HL-60 (cell line): Measurements from ENCODE around the gene ZNF664.

ENCODE experiments used
- DNase-seq, 2 experiments: peaks; one replicate each; pipeline ENCODE4 v3.0.0-alpha.2; 2010 to 2020; ENCODE audit warnings: low read depth in 1 of 2, low spot score in 1 of 2
- H3K27ac ChIP-seq: fragments of 250-450 bp; sonication (Bioruptor Pico); replicated peaks from 2 replicates; pipeline ENCODE4 v1.5.1; 2020; ENCODE audit warnings: mild to moderate bottlenecking, moderate library complexity
- H3K27me3 ChIP-seq: fragments of 250-450 bp; sonication (Bioruptor Pico); 2 replicates; pipeline ENCODE4 v1.5.1; 2021; ENCODE audit warnings: mild to moderate bottlenecking, moderate library complexity; ENCODE audit not compliant: insufficient read depth, poor library complexity, severe bottlenecking
- H3K4me3 ChIP-seq: replicated peaks from 2 replicates; pipeline ENCODE4 v1.5.1; 2011; ENCODE audit warnings: mild to moderate bottlenecking, control low read depth, low read length; ENCODE audit not compliant: insufficient read depth
- CTCF ChIP-seq: IDR thresholded peaks from one replicate; pipeline ENCODE4 v1.5.1; 2011; ENCODE audit warnings: low read length, control low read depth, inconsistent platforms; ENCODE audit not compliant: insufficient read depth
- GABPA ChIP-seq: IDR thresholded peaks from 2 replicates; pipeline ENCODE4 v1.6.1; 2012; ENCODE audit warnings: low read depth
- POLR2AphosphoS5 ChIP-seq: IDR thresholded peaks from 2 replicates; pipeline ENCODE4 v1.6.1; 2012; ENCODE audit warnings: low read depth
- REST ChIP-seq: IDR thresholded peaks from 2 replicates; pipeline ENCODE4 v1.6.1; 2012; ENCODE audit warnings: low read depth; ENCODE audit not compliant: insufficient replicate concordance
- SPI1 ChIP-seq: IDR thresholded peaks from 2 replicates; pipeline ENCODE4 v1.6.1; 2012; ENCODE audit warnings: low read depth, mild to moderate bottlenecking, borderline replicate concordance

ZNF664 gene

GRCh38 chr12:124030008-124030407, 57.0 kb downstream of the ZNF664 start:
- no peak overlapping the region for H3K4me3 ChIP-seq
- no peak for TF ChIP-seq CTCF
- no peak for TF ChIP-seq SPI1
- TF ChIP-seq REST: no peak
- no peak for TF ChIP-seq POLR2AphosphoS5
- no peak for TF ChIP-seq GABPA
- DNase-seq: no peak
- H3K27ac ChIP-seq: no peak overlapping the region
- H3K27me3 ChIP-seq: no peaks in the 10 kb centered on the region

- no peak for DNase-seq
- Histone ChIP-seq H3K4me3 (no peak overlapping the region), H3K27ac (no peak overlapping the region), H3K27me3 (no peaks in the 10 kb centered on the region)
- TF ChIP-seq REST (no peak), SPI1 (no peak), GABPA (no peak), CTCF (no peak), POLR2AphosphoS5 (no peak)
Measured at GRCh38 chr12:124030510-124030909, 57.5 kb downstream of the ZNF664 start.

- TF ChIP-seq CTCF: no peak
- TF ChIP-seq POLR2AphosphoS5: no peak
- TF ChIP-seq SPI1: no peak
- no peak for TF ChIP-seq GABPA
- TF ChIP-seq REST: no peak
- no peak overlapping the region for H3K27ac ChIP-seq
- DNase-seq: no peak
- H3K4me3 ChIP-seq: no peak overlapping the region
- no peaks in the 10 kb centered on the region for H3K27me3 ChIP-seq
Measured at GRCh38 chr12:124031058-124031457, 58.0 kb downstream of the ZNF664 start.
